SJCRH30 (cell line): Measurements from ENCODE around the gene SPOP. TPM values are rescaled to one million over a fixed set of nuclear protein-coding genes. Genes with fewer than 3 reads are reported as not detected.
"Not testable (repeated sequence)": the region's sequence is repeated elsewhere in the genome, so short reads cannot be mapped to it uniquely, and the experiment has no call there.

ENCODE experiments used
- DNase-seq, 2 experiments: peaks; one replicate each; pipeline ENCODE4 v3.0.0-alpha.2; 2015 to 2020
- H3K27ac ChIP-seq: fragments of 250-450 bp; sonication (Bioruptor Pico); 2 replicates; pipeline ENCODE4 v1.5.1; 2020; ENCODE audit warnings: mild to moderate bottlenecking, moderate library complexity
- H3K27me3 ChIP-seq: fragments of 250-450 bp; sonication (Bioruptor Pico); 2 replicates; pipeline ENCODE4 v1.5.1; 2020; ENCODE audit warnings: mild to moderate bottlenecking, moderate library complexity
- H3K36me3 ChIP-seq: fragments of 250-450 bp; sonication (Bioruptor Pico); 2 replicates; pipeline ENCODE4 v1.5.1; 2020; ENCODE audit warnings: mild to moderate bottlenecking, moderate library complexity
- H3K4me1 ChIP-seq: fragments of 250-450 bp; sonication (Bioruptor Pico); 2 replicates; pipeline ENCODE4 v1.5.1; 2020; ENCODE audit warnings: mild to moderate bottlenecking, moderate library complexity
- H3K4me3 ChIP-seq: fragments of 250-450 bp; sonication (Bioruptor Pico); 2 replicates; pipeline ENCODE4 v1.5.1; 2020; ENCODE audit warnings: mild to moderate bottlenecking, moderate library complexity
- H3K9me3 ChIP-seq: fragments of 250-450 bp; sonication (Bioruptor Pico); replicated peaks from 2 replicates; pipeline ENCODE4 v1.5.1; 2020; ENCODE audit warnings: mild to moderate bottlenecking, moderate library complexity
- total RNA-seq: library from RNA; depleted of rRNA; stranded (reverse); fragments of >200 nt; shearing (Covaris generic); gene quantifications from 2 replicates; pipeline ENCODE4 v1.2.3, GENCODE V29; 2014

SPOP gene
- total RNA-seq, 1 experiment from 2014 or later, result 31.3 TPM

- Histone ChIP-seq H3K4me1 (no peaks in the 10 kb centered on the region), H3K9me3 (no peaks in the 10 kb centered on the region), H3K36me3 (no peaks in the 10 kb centered on the region), H3K4me3 (peak overlapping the region; percentile 59), H3K27me3 (peaks cover 9% of the 10 kb centered on the region; the same call in 1 of the 2 replicates), H3K27ac (no peak overlapping the region)
- DNase-seq, result peak; percentile 75 to 77
Observed at GRCh38 chr17:49576088-49576916, 101.6 kb downstream of the SPOP start.

- peak; percentile 65 to 75 for DNase-seq
- Histone ChIP-seq H3K4me3 (peak within 1 kb of the TSS; percentile 59), H3K27ac (no peak within 1 kb of the TSS), H3K4me1 (no peaks in the 10 kb centered on the region), H3K36me3 (no peaks in the 10 kb centered on the region), H3K9me3 (no peaks in the 10 kb centered on the region), H3K27me3 (peaks cover 12% of the 10 kb centered on the region; the same call in 1 of the 2 replicates)
Observed at GRCh38 chr17:49575679-49576087, 102.2 kb downstream of the SPOP start, which contains the start of gene NXPH3. NXPH3 (plus strand) TSS chr17:49575871; CDS start chr17:49576220, 349 bp downstream.

GRCh38 chr17:49574945-49575678 is 102.8 kb downstream of the SPOP start:
- H3K4me1 ChIP-seq, result no peaks in the 10 kb centered on the region
- no peaks in the 10 kb centered on the region for H3K36me3 ChIP-seq
- DNase-seq, result no peak
- H3K27ac ChIP-seq, result no peak overlapping the region
- H3K9me3 ChIP-seq, result no peaks in the 10 kb centered on the region
- H3K27me3 ChIP-seq, result peaks cover 14% of the 10 kb centered on the region; the same call in 1 of the 2 replicates
- H3K4me3 ChIP-seq, result peak overlapping the region; percentile 59

GRCh38 chr17:49574323-49574781 is 103.5 kb downstream of the SPOP start:
- Histone ChIP-seq H3K36me3 (no peaks in the 10 kb centered on the region), H3K9me3 (no peaks in the 10 kb centered on the region), H3K27ac (no peak overlapping the region), H3K27me3 (peaks cover 14% of the 10 kb centered on the region; the same call in 1 of the 2 replicates), H3K4me1 (no peaks in the 10 kb centered on the region), H3K4me3 (no peak overlapping the region)
- DNase-seq, result no peak

GRCh38 chr17:49573510-49574322 is 104.2 kb downstream of the SPOP start:
- Histone ChIP-seq H3K4me1 (no peaks in the 10 kb centered on the region), H3K4me3 (no peak overlapping the region), H3K9me3 (no peaks in the 10 kb centered on the region), H3K36me3 (no peaks in the 10 kb centered on the region), H3K27me3 (peaks cover 14% of the 10 kb centered on the region; the same call in 1 of the 2 replicates), H3K27ac (no peak overlapping the region)
- no peak for DNase-seq

GRCh38 chr17:49572806-49573420 is 105.0 kb downstream of the SPOP start:
- Histone ChIP-seq H3K9me3 (no peaks in the 10 kb centered on the region), H3K4me3 (no peak overlapping the region), H3K27ac (no peak overlapping the region), H3K36me3 (no peaks in the 10 kb centered on the region), H3K27me3 (peaks cover 14% of the 10 kb centered on the region; the same call in 1 of the 2 replicates), H3K4me1 (no peaks in the 10 kb centered on the region)
- no peak for DNase-seq

GRCh38 chr17:49572226-49572625 is 105.7 kb downstream of the SPOP start:
- Histone ChIP-seq H3K4me1 (no peaks in the 10 kb centered on the region), H3K4me3 (no peak overlapping the region), H3K27ac (no peak overlapping the region), H3K36me3 (no peaks in the 10 kb centered on the region), H3K9me3 (no peaks in the 10 kb centered on the region), H3K27me3 (peaks cover 14% of the 10 kb centered on the region; the same call in 1 of the 2 replicates)
- no peak for DNase-seq

GRCh38 chr17:49571764-49572163 is 106.1 kb downstream of the SPOP start:
- Histone ChIP-seq H3K4me1 (peaks cover under 1% of the 10 kb centered on the region; the same call in 1 of the 2 replicates), H3K27me3 (peaks cover 14% of the 10 kb centered on the region; the same call in 1 of the 2 replicates), H3K36me3 (no peaks in the 10 kb centered on the region), H3K4me3 (no peak overlapping the region), H3K27ac (no peak overlapping the region), H3K9me3 (no peaks in the 10 kb centered on the region)
- no peak for DNase-seq

- H3K27ac ChIP-seq, result no peak overlapping the region
- no peak overlapping the region for H3K4me3 ChIP-seq
- no peaks in the 10 kb centered on the region for H3K36me3 ChIP-seq
- DNase-seq, result no peak
- peaks cover 5% of the 10 kb centered on the region; the same call in 1 of the 2 replicates for H3K4me1 ChIP-seq
- peaks cover 14% of the 10 kb centered on the region; the same call in 1 of the 2 replicates for H3K27me3 ChIP-seq
- H3K9me3 ChIP-seq, result no peaks in the 10 kb centered on the region
Observed at GRCh38 chr17:49571283-49571682, 106.6 kb downstream of the SPOP start.

- Histone ChIP-seq H3K4me3 (no peak overlapping the region), H3K9me3 (no peaks in the 10 kb centered on the region), H3K27me3 (peaks cover 14% of the 10 kb centered on the region; the same call in 1 of the 2 replicates), H3K27ac (no peak overlapping the region), H3K36me3 (no peaks in the 10 kb centered on the region), H3K4me1 (peaks cover 11% of the 10 kb centered on the region; the same call in 1 of the 2 replicates)
- no peak for DNase-seq
Observed at GRCh38 chr17:49570540-49571242, 107.2 kb downstream of the SPOP start.

- DNase-seq, H3K27me3 ChIP-seq, H3K9me3 ChIP-seq: not testable (repeated sequence)
Observed at GRCh38 chr17:49568695-49569047, 109.2 kb downstream of the SPOP start.

GRCh38 chr17:49567871-49568694 is 109.8 kb downstream of the SPOP start:
- Histone ChIP-seq H3K27me3 (peaks cover 4% of the 10 kb centered on the region; the same call in 1 of the 2 replicates), H3K36me3 (no peaks in the 10 kb centered on the region), H3K9me3 (no peaks in the 10 kb centered on the region), H3K4me1 (peaks cover 12% of the 10 kb centered on the region; the same call in 1 of the 2 replicates), H3K27ac (no peak overlapping the region), H3K4me3 (no peak overlapping the region)
- DNase-seq, result peak; percentile 85 to 88

More at GRCh38 chr17:49568695-49569047, 109.2 kb downstream of the SPOP start:
- not testable (repeated sequence) for H3K4me3 ChIP-seq, H3K36me3 ChIP-seq, H3K27ac ChIP-seq
- peaks cover 12% of the 10 kb centered on the region; the same call in 1 of the 2 replicates for H3K4me1 ChIP-seq
